ENCODE data around the gene UBE2D2. TPM values are rescaled to one million over a fixed set of nuclear protein-coding genes. Genes with fewer than 3 reads are reported as not detected.
A peak's percentile ranks its signal among the peaks of the same experiment; 100 is the strongest.

UBE2D2 gene
- total and polyA plus RNA-seq, 2 of the 13 experiments (the other 11 are each of a cell fraction or from before 2014, with no cell fraction given): 79.1 to 109 TPM

DNA sequence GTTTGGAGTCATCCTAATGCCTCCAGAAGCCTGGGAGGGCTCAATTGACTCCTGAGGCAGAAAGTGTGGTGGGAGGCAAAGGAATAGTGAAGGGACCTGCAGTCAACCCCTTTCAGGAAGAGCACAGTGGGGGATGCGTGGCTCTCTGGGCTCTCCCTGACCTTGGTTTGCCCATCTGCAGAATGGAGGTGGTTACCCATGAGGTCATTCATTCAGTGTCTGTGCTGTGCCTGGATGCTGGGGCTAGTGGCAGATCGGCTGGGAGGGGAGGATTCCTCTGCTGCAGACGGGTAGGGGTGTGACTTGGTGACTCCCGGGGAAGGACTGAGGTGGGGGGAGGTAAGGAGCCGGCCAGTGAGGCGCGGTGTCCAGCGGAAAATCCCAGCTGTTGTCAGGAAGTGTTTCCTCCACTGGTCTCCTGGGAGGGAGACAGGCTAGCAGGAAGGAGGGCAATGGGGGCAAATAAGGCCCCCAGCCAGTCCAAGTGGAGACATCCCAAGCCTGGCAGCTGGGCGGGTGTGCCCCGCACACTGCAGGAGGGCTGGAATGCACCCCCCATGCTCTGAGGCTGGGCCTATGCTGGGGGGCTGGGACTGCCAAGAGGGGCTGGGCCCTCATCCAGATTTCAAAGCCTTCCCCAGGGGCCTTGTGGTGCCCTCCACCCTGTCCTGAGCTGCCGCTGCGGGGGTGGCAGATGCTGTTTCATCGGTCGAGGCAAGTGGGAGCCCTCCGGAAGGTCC, 98.0 kb downstream of the UBE2D2 start (continued):
- TF ChIP-seq, protein P1, sequence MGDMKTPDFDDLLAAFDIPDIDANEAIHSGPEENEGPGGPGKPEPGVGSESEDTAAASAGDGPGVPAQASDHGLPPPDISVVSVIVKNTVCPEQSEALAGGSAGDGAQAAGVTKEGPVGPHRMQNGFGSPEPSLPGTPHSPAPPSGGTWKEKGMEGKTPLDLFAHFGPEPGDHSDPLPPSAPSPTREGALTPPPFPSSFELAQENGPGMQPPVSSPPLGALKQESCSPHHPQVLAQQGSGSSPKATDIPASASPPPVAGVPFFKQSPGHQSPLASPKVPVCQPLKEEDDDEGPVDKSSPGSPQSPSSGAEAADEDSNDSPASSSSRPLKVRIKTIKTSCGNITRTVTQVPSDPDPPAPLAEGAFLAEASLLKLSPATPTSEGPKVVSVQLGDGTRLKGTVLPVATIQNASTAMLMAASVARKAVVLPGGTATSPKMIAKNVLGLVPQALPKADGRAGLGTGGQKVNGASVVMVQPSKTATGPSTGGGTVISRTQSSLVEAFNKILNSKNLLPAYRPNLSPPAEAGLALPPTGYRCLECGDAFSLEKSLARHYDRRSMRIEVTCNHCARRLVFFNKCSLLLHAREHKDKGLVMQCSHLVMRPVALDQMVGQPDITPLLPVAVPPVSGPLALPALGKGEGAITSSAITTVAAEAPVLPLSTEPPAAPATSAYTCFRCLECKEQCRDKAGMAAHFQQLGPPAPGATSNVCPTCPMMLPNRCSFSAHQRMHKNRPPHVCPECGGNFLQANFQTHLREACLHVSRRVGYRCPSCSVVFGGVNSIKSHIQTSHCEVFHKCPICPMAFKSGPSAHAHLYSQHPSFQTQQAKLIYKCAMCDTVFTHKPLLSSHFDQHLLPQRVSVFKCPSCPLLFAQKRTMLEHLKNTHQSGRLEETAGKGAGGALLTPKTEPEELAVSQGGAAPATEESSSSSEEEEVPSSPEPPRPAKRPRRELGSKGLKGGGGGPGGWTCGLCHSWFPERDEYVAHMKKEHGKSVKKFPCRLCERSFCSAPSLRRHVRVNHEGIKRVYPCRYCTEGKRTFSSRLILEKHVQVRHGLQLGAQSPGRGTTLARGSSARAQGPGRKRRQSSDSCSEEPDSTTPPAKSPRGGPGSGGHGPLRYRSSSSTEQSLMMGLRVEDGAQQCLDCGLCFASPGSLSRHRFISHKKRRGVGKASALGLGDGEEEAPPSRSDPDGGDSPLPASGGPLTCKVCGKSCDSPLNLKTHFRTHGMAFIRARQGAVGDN (CRISPR knock-in tag; IDR thresholded peaks at IDR 0.05): 0 out of 2 replicates have a peak, but pooled peaks have one; percentile 22
- TF ChIP-seq ZNF629 (CRISPR knock-in tag; conservative IDR thresholded peaks at IDR 0.05) (peak; percentile 73), MAFK (conservative IDR thresholded peaks at IDR 0.05 in 1 of 2, IDR thresholded peaks at IDR 0.05 in 1 of 2; ENCODE audit: low read length in 2 of 2) (no peak)
- TF ChIP-seq, protein P2, sequence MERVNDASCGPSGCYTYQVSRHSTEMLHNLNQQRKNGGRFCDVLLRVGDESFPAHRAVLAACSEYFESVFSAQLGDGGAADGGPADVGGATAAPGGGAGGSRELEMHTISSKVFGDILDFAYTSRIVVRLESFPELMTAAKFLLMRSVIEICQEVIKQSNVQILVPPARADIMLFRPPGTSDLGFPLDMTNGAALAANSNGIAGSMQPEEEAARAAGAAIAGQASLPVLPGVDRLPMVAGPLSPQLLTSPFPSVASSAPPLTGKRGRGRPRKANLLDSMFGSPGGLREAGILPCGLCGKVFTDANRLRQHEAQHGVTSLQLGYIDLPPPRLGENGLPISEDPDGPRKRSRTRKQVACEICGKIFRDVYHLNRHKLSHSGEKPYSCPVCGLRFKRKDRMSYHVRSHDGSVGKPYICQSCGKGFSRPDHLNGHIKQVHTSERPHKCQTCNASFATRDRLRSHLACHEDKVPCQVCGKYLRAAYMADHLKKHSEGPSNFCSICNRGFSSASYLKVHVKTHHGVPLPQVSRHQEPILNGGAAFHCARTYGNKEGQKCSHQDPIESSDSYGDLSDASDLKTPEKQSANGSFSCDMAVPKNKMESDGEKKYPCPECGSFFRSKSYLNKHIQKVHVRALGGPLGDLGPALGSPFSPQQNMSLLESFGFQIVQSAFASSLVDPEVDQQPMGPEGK (CRISPR knock-in tag; IDR thresholded peaks at IDR 0.05): peak; percentile 59; the same call in 1 of the 2 replicates

DNA sequence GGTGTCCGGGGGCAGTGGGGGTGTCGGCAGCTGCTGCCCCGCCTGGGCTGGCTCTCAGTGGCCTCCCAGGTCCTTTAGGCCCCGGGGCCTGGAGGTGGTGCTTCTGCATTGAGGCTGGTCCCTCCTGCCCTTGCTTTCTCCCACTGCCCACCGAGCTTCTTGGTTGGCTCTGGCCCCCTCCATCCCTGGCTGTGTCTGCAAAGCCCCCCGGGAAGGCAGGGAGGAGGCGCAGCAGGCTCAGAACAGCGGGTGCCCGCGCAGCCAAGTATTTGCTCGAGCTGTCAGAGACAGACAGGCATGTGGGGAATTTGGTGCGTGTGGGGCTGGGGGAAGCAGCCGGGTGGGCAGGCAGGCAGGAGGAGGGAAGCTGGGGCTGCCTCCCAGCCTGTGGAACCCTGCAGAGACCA, 98.6 kb downstream of the UBE2D2 start:
- BruUV-seq (replicated peaks): no TSS peak
- no peaks in the 10 kb centered on the region for H3K9me3 ChIP-seq (ENCODE audit: low read length)
- H3K27me3 ChIP-seq (ENCODE audit: control insufficient read depth in 1 of 2, insufficient read depth in 2 of 2, low read length in 2 of 2): no peaks in the 10 kb centered on the region
- no peak overlapping the region for H3K27ac ChIP-seq (ENCODE audit: extremely low read length, insufficient read depth, low read length)
- DNase-seq (ENCODE audit: low spot score) (no peak), FAIRE-seq (no peak), ATAC-seq (no peak)
- TF ChIP-seq AGO2 (optimal IDR thresholded peaks at IDR 0.05; ENCODE audit: low read depth, low read length): peak; percentile 76
- TF ChIP-seq, protein P3, sequence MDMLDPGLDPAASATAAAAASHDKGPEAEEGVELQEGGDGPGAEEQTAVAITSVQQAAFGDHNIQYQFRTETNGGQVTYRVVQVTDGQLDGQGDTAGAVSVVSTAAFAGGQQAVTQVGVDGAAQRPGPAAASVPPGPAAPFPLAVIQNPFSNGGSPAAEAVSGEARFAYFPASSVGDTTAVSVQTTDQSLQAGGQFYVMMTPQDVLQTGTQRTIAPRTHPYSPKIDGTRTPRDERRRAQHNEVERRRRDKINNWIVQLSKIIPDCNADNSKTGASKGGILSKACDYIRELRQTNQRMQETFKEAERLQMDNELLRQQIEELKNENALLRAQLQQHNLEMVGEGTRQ (IDR thresholded peaks at IDR 0.05; ENCODE audit: low read depth, low read length): no peak
- TF ChIP-seq, protein P3 (CRISPR knock-in tag; IDR thresholded peaks at IDR 0.05; ENCODE audit: borderline replicate concordance): no peak
- H3K79me2 ChIP-seq (ENCODE audit: insufficient read depth, low read length): peaks cover 94% of the 10 kb centered on the region
- H3K9ac ChIP-seq (ENCODE audit: insufficient read depth, low read depth, low read length): no peak overlapping the region
- POLR2A ChIA-PET: interaction anchor here (0.7 kb wide), 1 partner anchor 10 kb away, joined by 3 read pairs; no protein-coding TSS in a partner anchor
- WGBS (ENCODE audit: low lambda C conversion rate): 96% methylated on average over 5 of the region's 13 CpGs
- peaks cover 78% of the 10 kb centered on the region for H3K4me1 ChIP-seq (ENCODE audit: insufficient read depth, low read length)
- no peak overlapping the region for H3K4me2 ChIP-seq (ENCODE audit: low read depth, low read length)
- in situ Hi-C loops (cut with HindIII; ENCODE audit: extremely low pct_ligation_motif_present, low pct_unique_long_range_greater_than_20kb) (no loop called here), intact Hi-C loops (cut with micrococcal nuclease; ENCODE audit: unreplicated experiment) (no loop called here)
- no peak overlapping the region for H2AFZ ChIP-seq (ENCODE audit: low read length)
- H3K4me3 ChIP-seq (replicated peaks in 1 of 3; ENCODE audit: insufficient read depth in 1 of 3, low read depth in 2 of 3, low read length in 3 of 3): no peak overlapping the region
- H3K36me3 ChIP-seq (replicated peaks in 1 of 2; ENCODE audit: control insufficient read depth in 1 of 2, insufficient read depth in 2 of 2, low read length in 2 of 2): peaks cover 11 to 25% of the 10 kb centered on the region in 2 experiments
- peaks cover 77% of the 10 kb centered on the region for H4K20me1 ChIP-seq (ENCODE audit: insufficient read depth, low read length)
- CTCF ChIA-PET (ENCODE audit: low intra/inter-chr PET ratio, low total read pairs): no interaction called here
